Activated B cell treated with CpG ODN at 0.5 μM for 24 hours (primary cell): ENCODE results near the gene FBP1. TPM values are rescaled to one million over a fixed set of nuclear protein-coding genes. Genes with fewer than 3 reads are reported as not detected.
A peak's percentile ranks its signal among the peaks of the same experiment; 100 is the strongest.

Experiments used
- ATAC-seq: fragments of 200-7000 bp; cut with Tn5 transposase; one replicate; pipeline ENCODE4 v1.10.0; 2021; ENCODE audit warnings: low read depth, mild to moderate bottlenecking, moderate library complexity
- CTCF ChIA-PET: fragments of 350-600 bp; sonication (Branson Sonifier 250); formaldehyde crosslinking; loops from one replicate; lab custom pipeline; 2021; ENCODE audit warnings: antibody characterized with exemption; lab: Charles Lee
- POLR2A ChIA-PET: fragments of 350-600 bp; sonication (Branson Sonifier 250); formaldehyde crosslinking; loops from one replicate; lab custom pipeline; 2021; ENCODE audit warnings: antibody characterized with exemption; lab: Charles Lee
- DNase-seq: peaks from one replicate; pipeline ENCODE4 v3.0.0; 2022
- H3K27ac Mint-ChIP-seq: one replicate; pipeline ENCODE4 v1.8.0; 2020; ENCODE audit warnings: mixed read lengths
- H3K27me3 Mint-ChIP-seq: one replicate; pipeline ENCODE4 v1.8.0; 2021; ENCODE audit warnings: mixed read lengths
- H3K36me3 Mint-ChIP-seq: one replicate; pipeline ENCODE4 v1.8.0; 2021; ENCODE audit warnings: low read depth, mixed read lengths
- H3K4me1 Mint-ChIP-seq: one replicate; pipeline ENCODE4 v1.8.0; 2021; ENCODE audit warnings: mixed read lengths
- H3K4me3 Mint-ChIP-seq: one replicate; pipeline ENCODE4 v1.8.0; 2020; ENCODE audit warnings: mild to moderate bottlenecking, mixed read lengths
- H3K9me3 Mint-ChIP-seq: one replicate; pipeline ENCODE4 v1.8.0; 2020; ENCODE audit warnings: mixed read lengths
- CTCF ChIP-seq: fragments of 200-600 bp; IDR thresholded peaks from one replicate; pipeline ENCODE4 v1.8.0; 2022; ENCODE audit warnings: antibody characterized with exemption, mild to moderate bottlenecking
- intact Hi-C: fragments of 100-400 bp; cut with micrococcal nuclease; formaldehyde crosslinking; loops from one replicate; pipeline ENCODE4 v1.15.1; 2024
- total RNA-seq: library from RNA; stranded (reverse); gene quantifications from 2 replicates; pipeline ENCODE4 v1.2.3, GENCODE V29; 2022

The FBP1 gene
- total RNA-seq, 1 donor from 2014 or later, result 0.80 TPM

GRCh38 chr9:94643741-94644140 is 4.4 kb upstream of the FBP1 start:
- Mint-ChIP-seq H3K4me3 (no peak overlapping the region), H3K4me1 (peaks cover 10% of the 10 kb centered on the region), H3K9me3 (no peaks in the 10 kb centered on the region), H3K27ac (no peak overlapping the region), H3K36me3 (peaks cover 2% of the 10 kb centered on the region), H3K27me3 (no peaks in the 10 kb centered on the region)
- ChIA-PET CTCF (no interaction called here), POLR2A (no interaction called here)
- DNase-seq, result no peak
- intact Hi-C loops, result no loop called here
- ATAC-seq, result no peak
- TF ChIP-seq CTCF, result no peak

DNA sequence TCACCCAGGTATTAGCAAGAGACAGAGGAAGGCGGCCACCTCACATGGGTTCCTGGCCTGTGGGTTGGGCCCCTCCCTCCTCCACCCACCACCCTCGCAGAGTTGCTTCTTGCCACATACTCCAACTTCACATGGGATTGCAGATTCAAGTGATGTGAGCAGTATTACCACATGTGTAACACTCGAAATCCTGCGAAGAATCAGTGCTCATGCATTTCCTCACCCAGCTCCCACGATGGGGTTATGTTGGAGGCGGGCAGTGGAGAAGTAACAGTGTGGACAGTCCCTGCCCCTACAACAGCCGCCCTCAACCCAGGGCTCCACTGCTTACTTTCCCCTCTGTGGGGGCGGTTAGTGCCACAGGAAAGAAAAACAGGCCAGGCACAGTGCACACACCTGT is 3.9 kb upstream of the FBP1 start:
- Mint-ChIP-seq H3K27ac (no peak overlapping the region), H3K9me3 (no peaks in the 10 kb centered on the region)
- no peak for ATAC-seq

DNA sequence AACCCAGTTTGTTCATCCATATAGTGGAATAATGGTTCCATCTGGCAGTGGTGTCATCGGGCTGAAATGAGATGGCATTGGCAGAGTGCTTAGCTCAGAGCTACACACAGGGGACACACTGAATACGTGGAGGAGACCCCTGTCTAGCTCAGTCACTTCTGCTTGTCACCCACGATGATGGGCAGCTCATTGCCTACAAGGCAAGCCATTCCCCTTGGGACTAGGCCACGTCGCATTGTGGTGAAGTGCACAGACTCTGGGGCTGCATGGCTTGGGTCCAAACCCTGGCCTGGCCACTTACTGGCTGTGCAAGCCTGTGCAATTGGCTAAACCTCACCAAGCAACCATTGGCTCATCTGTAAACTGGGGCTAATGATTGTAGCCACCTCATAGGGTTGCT is 3.2 kb upstream of the FBP1 start:
- Mint-ChIP-seq H3K36me3 (peaks cover 2% of the 10 kb centered on the region), H3K27me3 (no peaks in the 10 kb centered on the region), H3K4me3 (no peak overlapping the region), H3K9me3 (no peaks in the 10 kb centered on the region), H3K27ac (no peak overlapping the region), H3K4me1 (peaks cover 18% of the 10 kb centered on the region)
- ChIA-PET CTCF (no interaction called here), POLR2A (no interaction called here)
- intact Hi-C loops, result no loop called here
- DNase-seq (no peak), ATAC-seq (no peak)
- no peak for TF ChIP-seq CTCF

More for the DNA sequence above, 3.9 kb upstream of the FBP1 start:
- peaks cover 16% of the 10 kb centered on the region for H3K4me1 Mint-ChIP-seq
- CTCF ChIA-PET, result no interaction called here
- POLR2A ChIA-PET, result no interaction called here
- no peak overlapping the region for H3K4me3 Mint-ChIP-seq
- no peaks in the 10 kb centered on the region for H3K27me3 Mint-ChIP-seq
- DNase-seq, result no peak
- TF ChIP-seq CTCF, result no peak
- intact Hi-C loops, result no loop called here
- H3K36me3 Mint-ChIP-seq, result peaks cover 2% of the 10 kb centered on the region

DNA sequence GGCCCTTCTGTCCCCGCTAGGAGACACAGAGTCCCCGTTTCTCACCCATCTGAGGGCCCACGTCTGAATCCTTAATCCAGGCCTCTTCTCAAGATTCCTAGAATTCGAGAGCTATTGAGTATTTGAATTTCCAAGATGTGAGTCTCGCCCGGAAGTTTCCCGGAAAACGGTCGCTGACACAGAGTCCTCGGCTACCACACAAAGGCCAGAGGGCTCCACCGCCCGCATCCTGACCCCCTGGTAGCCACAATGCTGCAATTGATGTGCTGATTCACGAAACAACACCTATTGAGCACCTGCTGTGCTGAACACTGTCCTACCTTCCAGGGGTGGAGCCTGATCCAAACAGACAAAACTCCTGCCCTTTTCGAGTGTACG is 670 bp upstream of the FBP1 start:
- H3K4me3 Mint-ChIP-seq, result peak overlapping the region; percentile 96
- no peak for DNase-seq
- H3K27ac Mint-ChIP-seq, result no peak overlapping the region
- peaks cover 18% of the 10 kb centered on the region for H3K4me1 Mint-ChIP-seq
- no peaks in the 10 kb centered on the region for H3K9me3 Mint-ChIP-seq
- intact Hi-C loops, result loop anchor here (1.0 kb wide), 2 partner anchors 16 to 86 kb away; partner anchors contain the start of gene AOPEP
- no peak for ATAC-seq
- POLR2A ChIA-PET, result interaction anchor here (0.7 to 1.7 kb wide), 4 partner anchors 12 to 1236 kb away, joined by 3 to 7 read pairs (median 6); partner anchors contain the start of gene ERCC6L2
- no peak for TF ChIP-seq CTCF
- H3K27me3 Mint-ChIP-seq, result peaks cover 3% of the 10 kb centered on the region
- CTCF ChIA-PET, result interaction anchor here (0.7 kb wide), 1 partner anchor 11 kb away, joined by 3 read pairs; no protein-coding TSS in a partner anchor
- H3K36me3 Mint-ChIP-seq, result peaks cover 2% of the 10 kb centered on the region

- Mint-ChIP-seq H3K4me1 (peaks cover 18% of the 10 kb centered on the region), H3K27ac (peak overlapping the region; percentile 62), H3K4me3 (peak overlapping the region; percentile 96), H3K9me3 (no peaks in the 10 kb centered on the region), H3K36me3 (peaks cover 2% of the 10 kb centered on the region), H3K27me3 (peaks cover 7% of the 10 kb centered on the region)
- intact Hi-C loops, result loop anchor here (1.0 kb wide), 2 partner anchors 18 to 88 kb away; partner anchors contain the start of gene AOPEP
- ATAC-seq (no peak), DNase-seq (no peak)
- ChIA-PET POLR2A (interaction anchor here (0.5 to 1.7 kb wide), 5 partner anchors 14 to 554 kb away, joined by 3 to 5 read pairs (median 3); partner anchors contain the start of gene PTPDC1), CTCF (no interaction called here)
- no peak for TF ChIP-seq CTCF
Observed at GRCh38 chr9:94638335-94639060, 820 bp downstream of the FBP1 start.
